Stimulated activated CD4-positive, alpha-beta T cell treated with anti-CD3 and anti-CD28 coated beads, TNF-alpha, amount 100 ng/mL, for 1 hour (primary cell): Measurements from ENCODE around the gene PRR5L.
"Not testable (repeated sequence)": the region's sequence is repeated elsewhere in the genome, so short reads cannot be mapped to it uniquely, and the experiment has no call there.

Experiments
- DNase-seq, 3 donors: peaks; one replicate each; pipeline ENCODE4 v3.0.0-alpha.2; 2020; ENCODE audit warnings: low read depth in 3 of 3, low spot score in 1 of 3

The PRR5L gene

GRCh38 chr11:36317992-36318391, 21.9 kb downstream of the PRR5L start:
- DNase-seq, result no peak

- not testable (repeated sequence) for DNase-seq
Measured at GRCh38 chr11:36324956-36325355, 28.9 kb downstream of the PRR5L start.

GRCh38 chr11:36325403-36325802, 29.3 kb downstream of the PRR5L start:
- DNase-seq, result not testable (repeated sequence)

- DNase-seq, result no peak
Measured at GRCh38 chr11:36326524-36327419, 30.7 kb downstream of the PRR5L start.

GRCh38 chr11:36328966-36329673, 33.0 kb downstream of the PRR5L start:
- no peak for DNase-seq

DNA sequence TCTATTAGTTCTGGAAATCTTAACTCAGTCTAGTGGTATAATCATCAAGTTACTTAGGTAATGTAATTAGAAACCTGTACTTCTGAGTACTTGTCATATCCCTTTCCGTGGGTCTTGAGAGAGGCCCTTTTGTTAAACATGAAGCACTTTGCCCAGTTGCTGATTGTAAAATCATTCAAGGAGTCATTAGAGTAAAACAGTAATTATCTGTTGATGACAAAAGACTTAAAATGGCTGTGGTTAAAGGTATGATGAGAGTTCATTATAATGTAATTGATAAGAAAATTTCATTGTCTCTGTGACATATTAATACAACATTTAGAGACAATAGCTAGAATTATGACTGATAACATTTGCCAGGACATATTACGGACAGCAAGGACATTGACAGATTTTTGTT, 34.3 kb downstream of the PRR5L start:
- DNase-seq, result no peak

- no peak for DNase-seq
Measured at GRCh38 chr11:36333468-36333867, 37.4 kb downstream of the PRR5L start.

GRCh38 chr11:36333897-36334296, 37.8 kb downstream of the PRR5L start:
- no peak for DNase-seq

DNA sequence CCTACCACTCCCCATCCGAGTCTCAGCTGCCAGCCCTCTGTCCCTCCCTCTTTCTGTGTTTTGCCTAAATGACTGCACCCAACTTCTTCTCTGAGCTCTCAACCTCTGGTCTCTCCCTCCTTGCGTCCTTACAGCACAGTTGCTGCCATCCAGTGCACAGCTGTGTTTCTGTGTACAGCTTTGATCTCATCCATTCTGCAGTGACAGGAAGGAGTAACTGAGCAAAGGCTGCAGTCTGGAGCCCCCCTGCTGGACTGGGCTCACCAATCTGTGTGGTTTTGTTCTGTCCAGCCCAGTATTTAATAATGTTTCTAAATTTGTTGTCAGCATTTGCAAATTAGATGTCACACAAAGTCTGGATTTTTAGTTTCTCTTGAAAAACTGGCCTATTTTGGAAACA, 43.8 kb downstream of the PRR5L start:
- no peak for DNase-seq

DNA sequence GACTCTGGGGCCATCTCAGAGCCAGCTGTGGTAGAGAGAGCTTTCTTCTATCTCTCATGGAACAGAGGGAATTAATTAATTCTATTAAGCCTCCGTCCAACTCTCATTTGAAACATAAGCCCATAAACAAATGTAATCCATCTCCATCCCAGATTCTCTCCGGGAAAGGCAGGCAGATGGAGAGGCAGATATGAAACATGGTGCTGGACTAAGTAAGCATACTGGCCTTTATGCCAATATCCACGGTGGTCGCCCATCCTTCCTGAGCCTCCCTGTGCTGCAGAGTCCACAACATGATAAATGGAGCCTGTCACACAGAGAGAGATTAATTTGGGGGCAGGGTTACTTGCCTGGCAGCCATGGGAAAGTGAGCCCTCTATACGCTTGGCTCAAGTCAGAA, 44.8 kb downstream of the PRR5L start:
- no peak for DNase-seq

- DNase-seq, result no peak
Measured at GRCh38 chr11:36341915-36342314, 45.8 kb downstream of the PRR5L start.

DNA sequence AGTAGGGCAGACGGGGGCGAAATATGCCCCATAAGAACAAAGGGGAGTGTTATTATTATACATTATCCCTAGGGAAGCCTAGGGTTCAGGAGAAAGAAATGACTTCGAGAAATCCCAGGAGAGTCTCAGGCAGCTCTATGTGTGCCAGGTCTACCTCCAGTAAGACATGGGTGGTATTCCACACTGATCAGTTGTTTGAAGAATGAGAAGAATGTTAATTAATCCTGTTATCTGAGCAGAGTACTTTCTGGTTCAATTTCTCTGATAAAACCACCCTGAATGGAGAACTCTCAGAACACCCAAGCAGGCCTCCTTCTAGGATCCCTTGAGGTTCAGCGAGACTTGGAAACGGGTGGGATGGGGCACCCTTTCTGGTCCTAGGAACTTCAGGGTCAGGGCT, 46.2 kb downstream of the PRR5L start:
- DNase-seq, result no peak

GRCh38 chr11:36343436-36343835, 47.3 kb downstream of the PRR5L start:
- DNase-seq, result no peak

- no peak for DNase-seq
Measured at GRCh38 chr11:36345084-36345511, 49.0 kb downstream of the PRR5L start.

- DNase-seq, result no peak
Measured at GRCh38 chr11:36345535-36346141, 49.5 kb downstream of the PRR5L start.

DNA sequence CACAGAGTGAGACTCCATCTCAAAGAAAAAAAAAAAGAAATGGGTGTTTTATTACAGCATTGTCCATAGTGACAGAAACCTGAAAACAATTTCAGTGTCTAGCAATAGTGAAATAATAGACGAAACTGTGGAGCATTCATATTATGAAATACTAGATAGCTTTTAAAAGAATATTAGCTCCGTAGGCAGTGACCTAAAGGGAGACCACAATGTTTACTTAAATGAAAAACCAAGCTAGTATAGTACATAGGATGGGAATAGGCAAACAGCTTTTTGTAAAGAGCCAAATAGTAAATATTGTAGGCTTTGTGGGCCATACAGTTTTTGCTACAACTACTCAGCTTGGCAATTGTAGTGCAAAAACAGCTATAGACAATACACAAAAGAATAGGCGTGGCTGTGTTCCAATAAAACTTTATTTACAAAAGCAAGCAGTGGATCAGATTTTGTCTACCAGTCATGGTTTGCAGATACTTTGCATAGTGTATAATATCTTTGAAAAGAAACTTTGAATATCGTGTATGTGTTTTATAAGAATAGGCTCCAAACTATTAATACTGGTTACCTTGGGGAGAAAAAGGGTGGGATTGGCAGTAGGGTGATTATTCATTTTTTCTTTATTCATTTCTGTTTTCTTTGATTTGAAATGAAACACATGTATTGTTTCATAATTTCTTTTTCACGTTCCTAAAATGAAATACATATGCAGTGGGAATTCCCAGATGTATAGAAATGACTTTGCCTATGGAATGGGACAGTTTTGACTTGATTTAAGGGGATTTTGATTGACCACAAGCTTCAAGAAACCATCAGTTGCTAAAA, 50.7 kb downstream of the PRR5L start:
- DNase-seq, result no peak

- DNase-seq, result no peak
Measured at GRCh38 chr11:36347384-36347906, 51.4 kb downstream of the PRR5L start.

- no peak for DNase-seq
Measured at GRCh38 chr11:36349351-36350136, 53.5 kb downstream of the PRR5L start.

- no peak for DNase-seq
Measured at GRCh38 chr11:36350137-36350513, 54.0 kb downstream of the PRR5L start.

DNA sequence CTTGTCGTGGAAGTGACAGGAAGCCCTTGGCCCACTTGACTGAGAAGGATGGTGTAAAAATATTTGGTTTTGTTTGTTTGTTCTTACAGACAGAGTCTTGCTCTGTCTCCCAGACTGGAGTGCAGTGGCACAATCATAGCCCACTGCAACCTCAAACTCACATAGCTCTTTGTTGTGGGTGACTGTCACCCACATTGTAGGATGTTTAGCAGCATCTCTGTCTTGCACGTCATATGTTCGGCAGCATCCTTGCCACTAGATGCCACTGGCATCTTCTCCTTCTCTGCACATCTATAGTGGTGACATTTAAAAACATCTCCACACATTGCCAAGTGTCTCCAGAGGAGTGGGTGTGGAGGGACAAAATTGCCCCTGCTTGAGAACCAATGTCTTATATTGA, 56.8 kb downstream of the PRR5L start:
- peak in 1 of 3 donors; percentile 40 for DNase-seq
